ENCODE data around the gene AKT2.

GRCh38 chr19:40265055-40265762 is 19.9 kb downstream of the AKT2 start:
- TF ChIP-seq, protein P1, sequence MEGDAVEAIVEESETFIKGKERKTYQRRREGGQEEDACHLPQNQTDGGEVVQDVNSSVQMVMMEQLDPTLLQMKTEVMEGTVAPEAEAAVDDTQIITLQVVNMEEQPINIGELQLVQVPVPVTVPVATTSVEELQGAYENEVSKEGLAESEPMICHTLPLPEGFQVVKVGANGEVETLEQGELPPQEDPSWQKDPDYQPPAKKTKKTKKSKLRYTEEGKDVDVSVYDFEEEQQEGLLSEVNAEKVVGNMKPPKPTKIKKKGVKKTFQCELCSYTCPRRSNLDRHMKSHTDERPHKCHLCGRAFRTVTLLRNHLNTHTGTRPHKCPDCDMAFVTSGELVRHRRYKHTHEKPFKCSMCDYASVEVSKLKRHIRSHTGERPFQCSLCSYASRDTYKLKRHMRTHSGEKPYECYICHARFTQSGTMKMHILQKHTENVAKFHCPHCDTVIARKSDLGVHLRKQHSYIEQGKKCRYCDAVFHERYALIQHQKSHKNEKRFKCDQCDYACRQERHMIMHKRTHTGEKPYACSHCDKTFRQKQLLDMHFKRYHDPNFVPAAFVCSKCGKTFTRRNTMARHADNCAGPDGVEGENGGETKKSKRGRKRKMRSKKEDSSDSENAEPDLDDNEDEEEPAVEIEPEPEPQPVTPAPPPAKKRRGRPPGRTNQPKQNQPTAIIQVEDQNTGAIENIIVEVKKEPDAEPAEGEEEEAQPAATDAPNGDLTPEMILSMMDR (IDR thresholded peaks at IDR 0.05; ENCODE audit: low read depth, low read length): no peak
- TF ChIP-seq EZH2phosphoT487 (IDR thresholded peaks at IDR 0.05; ENCODE audit: low read depth): no peak
